DOHH2 (cell line): ENCODE data around the gene CREB3L2.
"Not testable (repeated sequence)": the region's sequence is repeated elsewhere in the genome, so short reads cannot be mapped to it uniquely, and the experiment has no call there.

Experiments
- EZH2phosphoT487 ChIP-seq: fragments of 200-600 bp; sonication (generic); IDR thresholded peaks from 2 replicates; pipeline ENCODE4 v1.6.1; 2017; ENCODE audit warnings: borderline replicate concordance, mild to moderate bottlenecking, antibody characterized with exemption, low read length, moderate library complexity, mixed read lengths
- TF ChIP-seq, protein P1 (sequence below): fragments of 200-600 bp; sonication (generic); IDR thresholded peaks from one replicate; pipeline ENCODE4 v1.5.1; 2014; ENCODE audit warnings: antibody characterized with exemption, mild to moderate bottlenecking, low read depth, low read length; ENCODE audit not compliant: poor library complexity, severe bottlenecking

DNA sequence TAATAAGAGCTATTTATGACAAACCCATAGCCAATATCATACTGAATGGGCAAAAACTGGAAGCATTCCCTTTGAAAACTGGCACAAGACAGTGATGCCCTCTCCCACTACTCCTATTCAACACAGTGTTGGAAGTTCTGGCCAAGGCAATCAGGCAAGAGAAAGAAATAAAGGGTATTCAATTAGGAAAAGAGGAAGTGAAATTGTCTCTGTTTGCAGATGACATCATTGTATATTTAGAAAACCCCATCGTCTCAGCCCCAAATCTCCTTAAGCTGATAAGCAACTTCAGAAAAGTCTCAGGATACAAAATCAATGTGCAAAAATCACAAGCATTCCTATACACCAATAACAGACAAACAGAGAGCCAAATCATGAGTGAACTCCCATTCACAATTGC lies 38.2 kb upstream of the CREB3L2 start:
- TF ChIP-seq, protein P1, sequence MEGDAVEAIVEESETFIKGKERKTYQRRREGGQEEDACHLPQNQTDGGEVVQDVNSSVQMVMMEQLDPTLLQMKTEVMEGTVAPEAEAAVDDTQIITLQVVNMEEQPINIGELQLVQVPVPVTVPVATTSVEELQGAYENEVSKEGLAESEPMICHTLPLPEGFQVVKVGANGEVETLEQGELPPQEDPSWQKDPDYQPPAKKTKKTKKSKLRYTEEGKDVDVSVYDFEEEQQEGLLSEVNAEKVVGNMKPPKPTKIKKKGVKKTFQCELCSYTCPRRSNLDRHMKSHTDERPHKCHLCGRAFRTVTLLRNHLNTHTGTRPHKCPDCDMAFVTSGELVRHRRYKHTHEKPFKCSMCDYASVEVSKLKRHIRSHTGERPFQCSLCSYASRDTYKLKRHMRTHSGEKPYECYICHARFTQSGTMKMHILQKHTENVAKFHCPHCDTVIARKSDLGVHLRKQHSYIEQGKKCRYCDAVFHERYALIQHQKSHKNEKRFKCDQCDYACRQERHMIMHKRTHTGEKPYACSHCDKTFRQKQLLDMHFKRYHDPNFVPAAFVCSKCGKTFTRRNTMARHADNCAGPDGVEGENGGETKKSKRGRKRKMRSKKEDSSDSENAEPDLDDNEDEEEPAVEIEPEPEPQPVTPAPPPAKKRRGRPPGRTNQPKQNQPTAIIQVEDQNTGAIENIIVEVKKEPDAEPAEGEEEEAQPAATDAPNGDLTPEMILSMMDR = not testable (repeated sequence)
- TF ChIP-seq EZH2phosphoT487 = not testable (repeated sequence)
